CD4-positive, alpha-beta T cell (primary cell): ENCODE results near the gene IFT81. TPM values are rescaled to one million over a fixed set of nuclear protein-coding genes. Genes with fewer than 3 reads are reported as not detected.

Experiments used
- ATAC-seq: fragments of 200-7000 bp; cut with Tn5 transposase; one replicate; pipeline ENCODE4 v1.10.0; 2022; ENCODE audit warnings: mild to moderate bottlenecking; ENCODE audit not compliant: poor library complexity
- CTCF ChIA-PET: fragments of 350-600 bp; sonication (Branson Sonifier 250); formaldehyde crosslinking; loops from one replicate; lab custom pipeline; 2021; ENCODE audit warnings: antibody characterized with exemption, inconsistent platforms; lab: Charles Lee
- POLR2A ChIA-PET: fragments of 350-600 bp; sonication (Branson Sonifier 250); formaldehyde crosslinking; loops from one replicate; lab custom pipeline; 2021; ENCODE audit warnings: antibody characterized with exemption, inconsistent platforms; lab: Charles Lee
- DNase-seq, 14 experiments: peaks; one replicate each; pipeline ENCODE4 v3.0.0-alpha.2; 2013 to 2020; ENCODE audit warnings: mixed read lengths in 2 of 14
- H3K27ac ChIP-seq, 2 donors: one replicate each; pipeline versions ENCODE4 v1.5.1 to v1.7.0; 2013; ENCODE audit warnings: low read length in 2 of 2, low read depth in 1 of 2, mild to moderate bottlenecking in 1 of 2
- H3K27me3 ChIP-seq, 2 experiments: 1 replicate in 1 of 2; 2 replicates in 1 of 2; pipeline versions ENCODE4 v1.6.1 to v1.7.0; 2013; ENCODE audit warnings: low read length in 2 of 2, control low read depth in 1 of 2, mild to moderate bottlenecking in 1 of 2, moderate library complexity in 1 of 2; ENCODE audit not compliant: insufficient read depth in 2 of 2, control insufficient read depth in 1 of 2
- H3K36me3 ChIP-seq: one replicate; pipeline ENCODE4 v1.6.1; 2013; ENCODE audit warnings: low read length, control low read depth; ENCODE audit not compliant: insufficient read depth
- H3K4me1 ChIP-seq: one replicate; pipeline ENCODE4 v1.6.1; 2013; ENCODE audit warnings: low read length, control low read depth; ENCODE audit not compliant: insufficient read depth
- H3K4me3 ChIP-seq: one replicate; pipeline ENCODE4 v1.5.1; 2013; ENCODE audit warnings: mild to moderate bottlenecking, low read length, moderate library complexity
- H3K9me3 ChIP-seq, 2 experiments: 1 replicate in 1 of 2; 2 replicates in 1 of 2; pipeline versions ENCODE4 v1.6.1 to v1.7.0; 2013; ENCODE audit warnings: low read length in 2 of 2, mild to moderate bottlenecking in 2 of 2, control low read depth in 1 of 2, moderate library complexity in 1 of 2; ENCODE audit not compliant: control insufficient read depth in 1 of 2, insufficient read depth in 1 of 2
- H3K27ac Mint-ChIP-seq: one replicate; pipeline ENCODE4 v1.8.0; 2020; ENCODE audit warnings: mixed read lengths
- H3K27me3 Mint-ChIP-seq: one replicate; pipeline ENCODE4 v1.8.0; 2021; ENCODE audit warnings: mixed read lengths
- H3K36me3 Mint-ChIP-seq: one replicate; pipeline ENCODE4 v1.8.0; 2021; ENCODE audit warnings: low read depth, mixed read lengths
- H3K4me1 Mint-ChIP-seq: one replicate; pipeline ENCODE4 v1.8.0; 2021; ENCODE audit warnings: low read depth, mixed read lengths
- H3K4me3 Mint-ChIP-seq: one replicate; pipeline ENCODE4 v1.8.0; 2020; ENCODE audit warnings: mild to moderate bottlenecking, mixed read lengths
- H3K9me3 Mint-ChIP-seq: one replicate; pipeline ENCODE4 v1.8.0; 2020; ENCODE audit warnings: mixed read lengths
- intact Hi-C, 2 experiments: fragments of 100-400 bp; cut with DNase I in 1 of 2; cut with micrococcal nuclease in 1 of 2; formaldehyde crosslinking; loops; one replicate each; pipeline versions ENCODE4 v1.15.1 to v1.9.0; 2023 to 2025; cut with DNase I, micrococcal nuclease
- total RNA-seq, 174 experiments: library from RNA in 2 of 174; stranded (reverse) in 2 of 174; gene quantifications; one replicate each; pipeline ENCODE4 v1.2.3 and lab custom pipeline; 2021 to 2026
- TF ChIP-seq, protein P1 (sequence below): fragments of 200-600 bp; IDR thresholded peaks from one replicate; pipeline ENCODE4 v1.8.0; 2022; ENCODE audit warnings: antibody characterized with exemption, mild to moderate bottlenecking

Gene IFT81
- total RNA-seq, 2 experiments from 2014 or later: 0.41 to 1.1 TPM

- POLR2A ChIA-PET: no interaction called here
- intact Hi-C loops: no loop called here
- Histone ChIP-seq H3K36me3 (no peaks in the 10 kb centered on the region), H3K9me3 (no peaks in the 10 kb centered on the region), H3K4me1 (no peaks in the 10 kb centered on the region), H3K4me3 (no peak overlapping the region), H3K27me3 (no peaks in the 10 kb centered on the region), H3K27ac (no peak overlapping the region)
- H3K36me3 Mint-ChIP-seq: no peaks in the 10 kb centered on the region
- H3K4me3 Mint-ChIP-seq: no peak overlapping the region
- ATAC-seq (no peak), DNase-seq (peak in 2 of 14 experiments; percentile 23 to 34)
- peaks cover 41% of the 10 kb centered on the region for H3K27me3 Mint-ChIP-seq
- H3K27ac Mint-ChIP-seq: no peak overlapping the region
- H3K4me1 Mint-ChIP-seq: no peaks in the 10 kb centered on the region
- TF ChIP-seq, protein P1, sequence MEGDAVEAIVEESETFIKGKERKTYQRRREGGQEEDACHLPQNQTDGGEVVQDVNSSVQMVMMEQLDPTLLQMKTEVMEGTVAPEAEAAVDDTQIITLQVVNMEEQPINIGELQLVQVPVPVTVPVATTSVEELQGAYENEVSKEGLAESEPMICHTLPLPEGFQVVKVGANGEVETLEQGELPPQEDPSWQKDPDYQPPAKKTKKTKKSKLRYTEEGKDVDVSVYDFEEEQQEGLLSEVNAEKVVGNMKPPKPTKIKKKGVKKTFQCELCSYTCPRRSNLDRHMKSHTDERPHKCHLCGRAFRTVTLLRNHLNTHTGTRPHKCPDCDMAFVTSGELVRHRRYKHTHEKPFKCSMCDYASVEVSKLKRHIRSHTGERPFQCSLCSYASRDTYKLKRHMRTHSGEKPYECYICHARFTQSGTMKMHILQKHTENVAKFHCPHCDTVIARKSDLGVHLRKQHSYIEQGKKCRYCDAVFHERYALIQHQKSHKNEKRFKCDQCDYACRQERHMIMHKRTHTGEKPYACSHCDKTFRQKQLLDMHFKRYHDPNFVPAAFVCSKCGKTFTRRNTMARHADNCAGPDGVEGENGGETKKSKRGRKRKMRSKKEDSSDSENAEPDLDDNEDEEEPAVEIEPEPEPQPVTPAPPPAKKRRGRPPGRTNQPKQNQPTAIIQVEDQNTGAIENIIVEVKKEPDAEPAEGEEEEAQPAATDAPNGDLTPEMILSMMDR: no peak
- H3K9me3 Mint-ChIP-seq: no peaks in the 10 kb centered on the region
- CTCF ChIA-PET: no interaction called here
Measured at GRCh38 chr12:110088936-110089335, 35.2 kb upstream of the IFT81 start.

DNA sequence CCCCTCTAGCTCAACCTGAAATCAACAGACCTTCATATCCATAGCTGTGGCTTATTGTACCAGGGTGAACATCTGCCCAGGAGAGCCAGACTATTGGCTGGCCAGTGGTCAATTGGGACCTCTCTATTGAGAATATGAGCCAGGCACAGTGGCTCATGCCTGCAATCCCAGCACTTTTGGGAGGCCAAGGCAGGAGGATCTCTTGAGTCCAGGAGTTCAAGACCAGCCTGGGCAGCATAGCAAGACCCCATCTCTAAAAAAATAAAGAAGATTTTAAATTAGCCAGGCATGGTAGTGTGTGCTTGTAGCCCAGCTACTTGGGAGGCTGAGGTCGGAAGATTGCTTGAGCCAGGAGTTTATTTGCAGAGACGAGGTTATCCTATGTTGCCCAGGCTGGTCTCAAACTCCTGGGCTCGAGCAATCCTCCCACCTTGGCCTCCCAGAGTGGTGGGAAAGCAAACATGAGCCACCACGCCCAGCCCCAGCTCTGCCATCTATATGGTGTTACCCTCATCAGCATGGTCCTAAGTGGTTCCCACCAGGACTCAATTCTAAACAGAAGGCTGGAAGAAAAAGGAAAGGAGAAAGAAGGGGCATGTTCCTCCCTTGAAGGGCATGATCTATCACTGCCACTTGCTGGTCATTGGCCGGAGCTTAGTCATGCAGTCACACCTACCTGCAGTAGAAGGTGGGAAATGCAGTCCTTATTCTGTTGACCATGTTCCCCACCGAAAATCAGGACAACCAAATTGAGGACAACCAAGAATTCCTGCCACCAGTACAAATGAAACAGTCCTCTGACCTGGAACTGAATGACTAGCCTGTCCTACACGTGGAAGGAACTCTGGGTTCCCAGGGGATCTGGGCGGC lies 33.7 kb upstream of the IFT81 start:
- H3K9me3 Mint-ChIP-seq: no peaks in the 10 kb centered on the region
- Histone ChIP-seq H3K4me1 (no peaks in the 10 kb centered on the region), H3K27ac (no peak overlapping the region), H3K4me3 (no peak overlapping the region), H3K9me3 (no peaks in the 10 kb centered on the region), H3K36me3 (no peaks in the 10 kb centered on the region), H3K27me3 (no peaks in the 10 kb centered on the region)
- no peak for ATAC-seq
- POLR2A ChIA-PET: interaction anchor here (0.9 to 1.9 kb wide), 2 partner anchors 11 to 17 kb away, joined by 4 to 7 read pairs; no protein-coding TSS in a partner anchor
- H3K27me3 Mint-ChIP-seq: peaks cover 51% of the 10 kb centered on the region
- H3K4me1 Mint-ChIP-seq: no peaks in the 10 kb centered on the region
- no peaks in the 10 kb centered on the region for H3K36me3 Mint-ChIP-seq
- H3K27ac Mint-ChIP-seq: no peak overlapping the region
- CTCF ChIA-PET: no interaction called here
- no peak overlapping the region for H3K4me3 Mint-ChIP-seq
- no peak for DNase-seq
- intact Hi-C loops: no loop called here
- TF ChIP-seq, protein P1: no peak

- no peaks in the 10 kb centered on the region for H3K36me3 Mint-ChIP-seq
- H3K27ac Mint-ChIP-seq: no peak overlapping the region
- no peak overlapping the region for H3K4me3 Mint-ChIP-seq
- ChIA-PET POLR2A (interaction anchor here (1.9 kb wide), 1 partner anchor 12 kb away, joined by 7 read pairs; no protein-coding TSS in a partner anchor), CTCF (no interaction called here)
- ATAC-seq (no peak), DNase-seq (no peak)
- Histone ChIP-seq H3K27me3 (no peaks in the 10 kb centered on the region), H3K4me1 (no peaks in the 10 kb centered on the region), H3K36me3 (no peaks in the 10 kb centered on the region), H3K9me3 (no peaks in the 10 kb centered on the region), H3K27ac (no peak overlapping the region), H3K4me3 (no peak overlapping the region)
- intact Hi-C loops: no loop called here
- H3K9me3 Mint-ChIP-seq: no peaks in the 10 kb centered on the region
- peaks cover 44% of the 10 kb centered on the region for H3K27me3 Mint-ChIP-seq
- TF ChIP-seq, protein P1: no peak
- H3K4me1 Mint-ChIP-seq: no peaks in the 10 kb centered on the region
Measured at GRCh38 chr12:110091136-110091711, 32.9 kb upstream of the IFT81 start.
